Cerebellar nuclear complex (tissue), 1 donor: ENCODE data around the gene MAPT.
"Not testable (repeated sequence)": the region's sequence is repeated elsewhere in the genome, so short reads cannot be mapped to it uniquely, and the experiment has no call there.

ENCODE experiments used
- DNase-seq, 2 experiments: peaks; one replicate each; lab custom pipeline; 2025; lab: John Stamatoyannopoulos, UW

MAPT gene

GRCh38 chr17:45992904-45993303 lies 98.5 kb downstream of the MAPT start:
- no peak for DNase-seq

DNA sequence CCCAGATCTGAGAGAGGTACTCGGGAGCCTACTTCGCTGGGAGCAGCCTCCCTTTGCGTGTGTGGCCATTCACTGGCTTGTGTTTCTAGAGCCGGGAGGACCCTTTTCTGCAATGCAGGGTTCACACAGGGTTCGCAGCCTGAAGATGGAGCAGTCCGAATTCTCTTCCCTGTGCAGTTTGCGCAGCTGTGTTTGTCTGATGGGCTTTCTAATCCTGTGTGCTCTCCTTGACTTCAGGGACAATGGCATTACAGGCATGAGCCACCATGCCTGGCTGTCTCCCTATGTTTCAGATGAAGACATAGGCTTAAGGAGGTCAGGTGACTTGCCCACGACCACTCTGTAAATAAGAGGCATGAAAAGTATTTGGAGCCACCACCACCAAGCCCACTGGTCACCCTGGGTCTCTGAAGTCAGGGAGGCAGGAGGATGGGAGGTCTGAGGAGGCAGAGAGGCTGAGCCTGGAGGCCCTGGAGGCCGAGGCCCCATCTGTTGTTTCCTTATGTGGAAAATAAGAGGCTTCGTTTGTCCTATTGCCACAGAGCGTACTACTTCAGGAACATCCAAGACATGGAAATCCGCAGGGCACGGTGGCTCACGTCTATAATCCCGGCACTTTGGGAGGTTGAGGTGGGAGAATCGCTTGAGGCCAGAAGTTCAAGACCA lies 99.7 kb downstream of the MAPT start:
- no peak for DNase-seq

DNA sequence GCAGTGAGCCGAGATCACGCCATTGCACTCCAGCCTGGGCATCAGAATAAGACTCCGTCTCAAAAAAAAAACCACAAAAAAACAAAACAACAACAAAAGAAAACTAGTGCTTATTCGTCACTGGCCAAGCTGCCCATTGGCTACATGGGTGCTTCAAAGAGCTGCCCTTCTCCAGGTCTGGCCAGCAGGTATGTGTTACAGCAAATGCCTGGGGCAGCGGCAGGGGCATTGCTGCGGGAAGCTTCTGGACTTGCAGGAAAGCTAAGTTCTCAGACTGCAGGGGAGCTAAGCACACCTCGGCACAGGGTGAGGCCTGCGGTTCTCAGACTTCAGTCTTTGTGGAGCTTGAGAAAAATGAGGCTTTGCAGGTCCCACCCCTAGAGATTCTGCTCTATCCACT lies 100.6 kb downstream of the MAPT start:
- DNase-seq, result no peak

- DNase-seq, result no peak
These were observed 101.4 kb downstream of the MAPT start for GRCh38 chr17:45995627-45996270.

DNA sequence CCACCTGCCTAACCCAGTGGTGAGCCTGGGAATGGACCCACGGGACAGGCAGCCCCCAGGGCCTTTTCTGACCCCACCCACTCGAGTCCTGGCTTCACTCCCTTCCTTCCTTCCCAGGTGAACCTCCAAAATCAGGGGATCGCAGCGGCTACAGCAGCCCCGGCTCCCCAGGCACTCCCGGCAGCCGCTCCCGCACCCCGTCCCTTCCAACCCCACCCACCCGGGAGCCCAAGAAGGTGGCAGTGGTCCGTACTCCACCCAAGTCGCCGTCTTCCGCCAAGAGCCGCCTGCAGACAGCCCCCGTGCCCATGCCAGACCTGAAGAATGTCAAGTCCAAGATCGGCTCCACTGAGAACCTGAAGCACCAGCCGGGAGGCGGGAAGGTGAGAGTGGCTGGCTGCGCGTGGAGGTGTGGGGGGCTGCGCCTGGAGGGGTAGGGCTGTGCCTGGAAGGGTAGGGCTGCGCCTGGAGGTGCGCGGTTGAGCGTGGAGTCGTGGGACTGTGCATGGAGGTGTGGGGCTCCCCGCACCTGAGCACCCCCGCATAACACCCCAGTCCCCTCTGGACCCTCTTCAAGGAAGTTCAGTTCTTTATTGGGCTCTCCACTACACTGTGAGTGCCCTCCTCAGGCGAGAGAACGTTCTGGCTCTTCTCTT lies 102.1 kb downstream of the MAPT start:
- no peak for DNase-seq

DNA sequence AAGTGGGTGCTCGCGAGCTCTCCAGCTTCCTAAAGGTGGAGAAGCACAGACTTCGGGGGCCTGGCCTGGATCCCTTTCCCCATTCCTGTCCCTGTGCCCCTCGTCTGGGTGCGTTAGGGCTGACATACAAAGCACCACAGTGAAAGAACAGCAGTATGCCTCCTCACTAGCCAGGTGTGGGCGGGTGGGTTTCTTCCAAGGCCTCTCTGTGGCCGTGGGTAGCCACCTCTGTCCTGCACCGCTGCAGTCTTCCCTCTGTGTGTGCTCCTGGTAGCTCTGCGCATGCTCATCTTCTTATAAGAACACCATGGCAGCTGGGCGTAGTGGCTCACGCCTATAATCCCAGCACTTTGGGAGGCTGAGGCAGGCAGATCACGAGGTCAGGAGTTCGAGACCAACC lies 102.8 kb downstream of the MAPT start:
- DNase-seq, result no peak

DNA sequence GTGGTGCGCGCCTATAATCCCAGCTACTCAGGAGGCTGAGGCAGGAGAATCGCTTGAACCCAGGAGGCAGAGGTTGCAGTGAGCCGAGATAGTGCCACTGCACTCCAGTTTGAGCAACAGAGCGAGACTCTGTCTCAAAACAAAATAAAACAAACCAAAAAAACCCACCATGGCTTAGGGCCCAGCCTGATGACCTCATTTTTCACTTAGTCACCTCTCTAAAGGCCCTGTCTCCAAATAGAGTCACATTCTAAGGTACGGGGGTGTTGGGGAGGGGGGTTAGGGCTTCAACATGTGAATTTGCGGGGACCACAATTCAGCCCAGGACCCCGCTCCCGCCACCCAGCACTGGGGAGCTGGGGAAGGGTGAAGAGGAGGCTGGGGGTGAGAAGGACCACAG lies 103.3 kb downstream of the MAPT start:
- DNase-seq, result no peak

- no peak for DNase-seq
These were observed 104.9 kb downstream of the MAPT start, which contains the start of gene STH for GRCh38 chr17:45998987-45999899. Gene STH, plus strand, starts transcription at chr17:45999250. Its CDS starts 30 bp downstream, at chr17:45999280.

GRCh38 chr17:45999900-46000290 lies 105.5 kb downstream of the MAPT start:
- DNase-seq, result no peak

DNA sequence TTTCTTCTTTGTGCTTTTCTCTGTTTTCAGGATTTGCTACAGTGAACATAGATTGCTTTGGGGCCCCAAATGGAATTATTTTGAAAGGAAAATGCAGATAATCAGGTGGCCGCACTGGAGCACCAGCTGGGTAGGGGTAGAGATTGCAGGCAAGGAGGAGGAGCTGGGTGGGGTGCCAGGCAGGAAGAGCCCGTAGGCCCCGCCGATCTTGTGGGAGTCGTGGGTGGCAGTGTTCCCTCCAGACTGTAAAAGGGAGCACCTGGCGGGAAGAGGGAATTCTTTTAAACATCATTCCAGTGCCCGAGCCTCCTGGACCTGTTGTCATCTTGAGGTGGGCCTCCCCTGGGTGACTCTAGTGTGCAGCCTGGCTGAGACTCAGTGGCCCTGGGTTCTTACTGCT lies 105.9 kb downstream of the MAPT start:
- no peak for DNase-seq

DNA sequence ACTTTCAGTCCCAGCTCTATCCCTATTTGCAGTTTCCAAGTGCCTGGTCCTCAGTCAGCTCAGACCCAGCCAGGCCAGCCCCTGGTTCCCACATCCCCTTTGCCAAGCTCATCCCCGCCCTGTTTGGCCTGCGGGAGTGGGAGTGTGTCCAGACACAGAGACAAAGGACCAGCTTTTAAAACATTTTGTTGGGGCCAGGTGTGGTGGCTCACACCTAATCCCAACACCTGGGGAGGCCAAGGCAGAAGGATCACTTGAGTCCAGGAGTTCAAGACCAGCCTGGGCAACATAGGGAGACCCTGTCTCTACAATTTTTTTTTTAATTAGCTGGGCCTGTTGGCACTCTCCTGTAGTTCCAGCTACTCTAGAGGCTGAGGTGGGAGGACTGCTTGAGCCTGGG lies 106.4 kb downstream of the MAPT start:
- no peak for DNase-seq

DNA sequence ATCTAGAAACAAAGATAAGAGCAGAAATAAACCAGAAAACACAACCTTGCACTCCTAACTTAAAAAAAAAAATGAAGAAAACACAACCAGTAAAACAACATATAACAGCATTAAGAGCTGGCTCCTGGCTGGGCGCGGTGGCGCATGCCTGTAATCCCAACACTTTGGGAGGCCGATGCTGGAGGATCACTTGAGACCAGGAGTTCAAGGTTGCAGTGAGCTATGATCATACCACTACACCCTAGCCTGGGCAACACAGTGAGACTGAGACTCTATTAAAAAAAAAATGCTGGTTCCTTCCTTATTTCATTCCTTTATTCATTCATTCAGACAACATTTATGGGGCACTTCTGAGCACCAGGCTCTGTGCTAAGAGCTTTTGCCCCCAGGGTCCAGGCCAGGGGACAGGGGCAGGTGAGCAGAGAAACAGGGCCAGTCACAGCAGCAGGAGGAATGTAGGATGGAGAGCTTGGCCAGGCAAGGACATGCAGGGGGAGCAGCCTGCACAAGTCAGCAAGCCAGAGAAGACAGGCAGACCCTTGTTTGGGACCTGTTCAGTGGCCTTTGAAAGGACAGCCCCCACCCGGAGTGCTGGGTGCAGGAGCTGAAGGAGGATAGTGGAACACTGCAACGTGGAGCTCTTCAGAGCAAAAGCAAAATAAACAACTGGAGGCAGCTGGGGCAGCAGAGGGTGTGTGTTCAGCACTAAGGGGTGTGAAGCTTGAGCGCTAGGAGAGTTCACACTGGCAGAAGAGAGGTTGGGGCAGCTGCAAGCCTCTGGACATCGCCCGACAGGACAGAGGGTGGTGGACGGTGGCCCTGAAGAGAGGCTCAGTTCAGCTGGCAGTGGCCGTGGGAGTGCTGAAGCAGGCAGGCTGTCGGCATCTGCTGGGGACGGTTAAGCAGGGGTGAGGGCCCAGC lies 107.3 kb downstream of the MAPT start:
- DNase-seq, result no peak

- DNase-seq, result peak in 1 of 2 experiments; percentile 20
These were observed 108.1 kb downstream of the MAPT start for GRCh38 chr17:46002311-46002972.

DNA sequence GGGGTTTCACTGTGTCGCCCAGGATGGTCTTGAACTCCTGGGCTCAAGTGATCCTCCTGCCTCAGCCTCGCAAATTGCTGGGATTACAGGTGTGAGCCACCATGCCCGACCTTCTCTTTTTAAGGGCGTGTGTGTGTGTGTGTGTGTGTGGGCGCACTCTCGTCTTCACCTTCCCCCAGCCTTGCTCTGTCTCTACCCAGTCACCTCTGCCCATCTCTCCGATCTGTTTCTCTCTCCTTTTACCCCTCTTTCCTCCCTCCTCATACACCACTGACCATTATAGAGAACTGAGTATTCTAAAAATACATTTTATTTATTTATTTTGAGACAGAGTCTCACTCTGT lies 108.6 kb downstream of the MAPT start:
- DNase-seq, result no peak

DNA sequence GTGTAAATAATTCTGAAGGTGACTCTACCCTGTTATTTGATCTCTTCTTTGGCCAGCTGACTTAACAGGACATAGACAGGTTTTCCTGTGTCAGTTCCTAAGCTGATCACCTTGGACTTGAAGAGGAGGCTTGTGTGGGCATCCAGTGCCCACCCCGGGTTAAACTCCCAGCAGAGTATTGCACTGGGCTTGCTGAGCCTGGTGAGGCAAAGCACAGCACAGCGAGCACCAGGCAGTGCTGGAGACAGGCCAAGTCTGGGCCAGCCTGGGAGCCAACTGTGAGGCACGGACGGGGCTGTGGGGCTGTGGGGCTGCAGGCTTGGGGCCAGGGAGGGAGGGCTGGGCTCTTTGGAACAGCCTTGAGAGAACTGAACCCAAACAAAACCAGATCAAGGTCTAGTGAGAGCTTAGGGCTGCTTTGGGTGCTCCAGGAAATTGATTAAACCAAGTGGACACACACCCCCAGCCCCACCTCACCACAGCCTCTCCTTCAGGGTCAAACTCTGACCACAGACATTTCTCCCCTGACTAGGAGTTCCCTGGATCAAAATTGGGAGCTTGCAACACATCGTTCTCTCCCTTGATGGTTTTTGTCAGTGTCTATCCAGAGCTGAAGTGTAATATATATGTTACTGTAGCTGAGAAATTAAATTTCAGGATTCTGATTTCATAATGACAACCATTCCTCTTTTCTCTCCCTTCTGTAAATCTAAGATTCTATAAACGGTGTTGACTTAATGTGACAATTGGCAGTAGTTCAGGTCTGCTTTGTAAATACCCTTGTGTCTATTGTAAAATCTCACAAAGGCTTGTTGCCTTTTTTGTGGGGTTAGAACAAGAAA lies 109.8 kb downstream of the MAPT start:
- no peak for DNase-seq

- not testable (repeated sequence) for DNase-seq
These were observed 111.7 kb downstream of the MAPT start for GRCh38 chr17:46006082-46006481.

DNA sequence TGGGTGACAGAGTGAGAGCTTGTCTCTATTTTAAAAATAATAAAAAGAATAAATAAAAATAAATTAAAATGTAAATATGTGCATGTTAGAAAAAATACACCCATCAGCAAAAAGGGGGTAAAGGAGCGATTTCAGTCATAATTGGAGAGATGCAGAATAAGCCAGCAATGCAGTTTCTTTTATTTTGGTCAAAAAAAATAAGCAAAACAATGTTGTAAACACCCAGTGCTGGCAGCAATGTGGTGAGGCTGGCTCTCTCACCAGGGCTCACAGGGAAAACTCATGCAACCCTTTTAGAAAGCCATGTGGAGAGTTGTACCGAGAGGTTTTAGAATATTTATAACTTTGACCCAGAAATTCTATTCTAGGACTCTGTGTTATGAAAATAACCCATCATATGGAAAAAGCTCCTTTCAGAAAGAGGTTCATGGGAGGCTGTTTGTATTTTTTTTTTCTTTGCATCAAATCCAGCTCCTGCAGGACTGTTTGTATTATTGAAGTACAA lies 113.2 kb downstream of the MAPT start:
- no peak for DNase-seq

- DNase-seq, result no peak
These were observed 114.2 kb downstream of the MAPT start for GRCh38 chr17:46008591-46008990.
